Cerebellar nuclear complex (tissue), 1 donor: Measurements from ENCODE around the gene MYO7A.

ENCODE experiments used
- DNase-seq, 2 experiments: peaks; one replicate each; lab custom pipeline; 2025; lab: John Stamatoyannopoulos, UW

MYO7A gene

GRCh38 chr11:77111946-77112345 lies 16.1 kb upstream of the MYO7A start:
- DNase-seq = no peak

- DNase-seq = no peak
Measured at GRCh38 chr11:77112641-77113381, 15.2 kb upstream of the MYO7A start.

GRCh38 chr11:77113382-77114088 lies 14.5 kb upstream of the MYO7A start:
- DNase-seq = no peak

GRCh38 chr11:77114089-77114463 lies 14.0 kb upstream of the MYO7A start:
- no peak for DNase-seq

- DNase-seq = no peak
Measured at GRCh38 chr11:77115181-77115611, 12.8 kb upstream of the MYO7A start.

- no peak for DNase-seq
Measured at GRCh38 chr11:77115956-77116355, 12.1 kb upstream of the MYO7A start.

- no peak for DNase-seq
Measured at GRCh38 chr11:77117492-77117891, 10.6 kb upstream of the MYO7A start.

- no peak for DNase-seq
Measured at GRCh38 chr11:77118086-77118485, 10.0 kb upstream of the MYO7A start.

GRCh38 chr11:77118971-77119370 lies 9.1 kb upstream of the MYO7A start:
- no peak for DNase-seq

- no peak for DNase-seq
Measured at GRCh38 chr11:77119531-77119936, 8.5 kb upstream of the MYO7A start.

- DNase-seq = no peak
Measured at GRCh38 chr11:77120571-77120970, 7.5 kb upstream of the MYO7A start.

GRCh38 chr11:77121096-77121640 lies 6.9 kb upstream of the MYO7A start:
- DNase-seq = no peak

- DNase-seq = no peak
Measured at GRCh38 chr11:77121876-77122575, 6.0 kb upstream of the MYO7A start.

- DNase-seq = no peak
Measured at GRCh38 chr11:77122576-77123212, 5.4 kb upstream of the MYO7A start.

- DNase-seq = no peak
Measured at GRCh38 chr11:77123591-77123990, 4.5 kb upstream of the MYO7A start.

GRCh38 chr11:77124041-77124440 lies 4.0 kb upstream of the MYO7A start:
- DNase-seq = no peak

- DNase-seq = no peak
Measured at GRCh38 chr11:77124488-77124887, 3.6 kb upstream of the MYO7A start.

GRCh38 chr11:77125191-77125590 lies 2.9 kb upstream of the MYO7A start:
- no peak for DNase-seq

- DNase-seq = no peak
Measured at GRCh38 chr11:77125695-77126094, 2.4 kb upstream of the MYO7A start.

- DNase-seq = no peak
Measured at GRCh38 chr11:77126156-77126775, 1.8 kb upstream of the MYO7A start.

- no peak for DNase-seq
Measured at GRCh38 chr11:77126861-77127234, 1.2 kb upstream of the MYO7A start.
